Panc1 (cell line): Measurements from ENCODE around the gene PPP2R1B. TPM values are rescaled to one million over a fixed set of nuclear protein-coding genes. Genes with fewer than 3 reads are reported as not detected.

ENCODE experiments used
- ATAC-seq: fragments of 200-7000 bp; cut with Tn5 transposase; 2 replicates; pipeline ENCODE4 v1.9.1; 2020; ENCODE audit warnings: mild to moderate bottlenecking, moderate library complexity
- BruUV-seq: library from RNA; stranded (reverse); fragments of 400-500 nt; replicated peaks from 2 replicates; lab custom pipeline; 2021; lab: Mats Ljungman, UMichigan
- CTCF ChIA-PET: fragments of 300-600 bp; sonication (Branson Sonifier 250); formaldehyde crosslinking; loops from one replicate; lab custom pipeline; 2022; ENCODE audit warnings: antibody characterized with exemption; lab: Charles Lee
- POLR2A ChIA-PET: fragments of 300-600 bp; sonication (Branson Sonifier 250); formaldehyde crosslinking; loops from one replicate; lab custom pipeline; 2022; ENCODE audit warnings: antibody characterized with exemption; lab: Charles Lee
- DNase-seq: peaks from one replicate; pipeline ENCODE4 v3.0.0-alpha.2; 2010; ENCODE audit warnings: low read depth, low spot score
- H3K27ac ChIP-seq: 2 replicates; pipeline ENCODE4 v1.5.1; 2011; ENCODE audit warnings: mild to moderate bottlenecking, low read length, inconsistent platforms
- H3K27me3 ChIP-seq: fragments of 200-500 bp; sonication (Bioruptor generic); 2 replicates; pipeline ENCODE4 v1.6.0; 2014; ENCODE audit warnings: low read length, inconsistent platforms; ENCODE audit not compliant: control insufficient read depth, insufficient read depth
- H3K36me3 ChIP-seq: fragments of 200-500 bp; sonication (Bioruptor generic); 2 replicates; pipeline ENCODE4 v1.5.1; 2014; ENCODE audit warnings: inconsistent platforms, mild to moderate bottlenecking, low read length, moderate library complexity; ENCODE audit not compliant: control insufficient read depth, insufficient read depth
- H3K4me1 ChIP-seq: 2 replicates; pipeline ENCODE4 v1.5.1; 2011; ENCODE audit warnings: inconsistent platforms, mild to moderate bottlenecking, low read length, moderate library complexity; ENCODE audit not compliant: control insufficient read depth, insufficient read depth
- H3K4me3 ChIP-seq, 2 experiments: 2 replicates each; pipeline ENCODE4 v1.5.1; 2011 to 2012; ENCODE audit warnings: low read depth in 2 of 2, low read length in 2 of 2, mild to moderate bottlenecking in 2 of 2, inconsistent platforms in 1 of 2, moderate library complexity in 1 of 2
- H3K9me3 ChIP-seq: fragments of 200-500 bp; sonication (Bioruptor generic); 2 replicates; pipeline ENCODE4 v1.5.1; 2014; ENCODE audit warnings: low read depth, mild to moderate bottlenecking, inconsistent platforms, low read length, moderate library complexity; ENCODE audit not compliant: control insufficient read depth, insufficient read depth
- CTCF ChIP-seq: fragments of 450-650 bp; IDR thresholded peaks from 2 replicates; pipeline ENCODE4 v1.5.1; 2017; ENCODE audit warnings: mild to moderate bottlenecking
- POLR2AphosphoS5 ChIP-seq: IDR thresholded peaks from 2 replicates; pipeline ENCODE4 v1.6.1; 2012; ENCODE audit warnings: mild to moderate bottlenecking, low read depth, low read length, moderate library complexity
- REST ChIP-seq, 2 experiments: IDR thresholded peaks; 2 replicates each; pipeline ENCODE4 v1.6.1; 2011 to 2012; ENCODE audit warnings: low read depth in 2 of 2, control low read depth in 1 of 2, low read length in 1 of 2, mild to moderate bottlenecking in 1 of 2, moderate library complexity in 1 of 2; ENCODE audit not compliant: insufficient read depth in 1 of 2
- SIN3A ChIP-seq: IDR thresholded peaks from 2 replicates; pipeline ENCODE4 v1.6.1; 2012; ENCODE audit warnings: low read depth, mild to moderate bottlenecking, low read length, moderate library complexity, borderline replicate concordance; ENCODE audit not compliant: insufficient read depth
- TCF7L2 ChIP-seq: IDR thresholded peaks from 2 replicates; pipeline ENCODE4 v1.6.1; 2011; ENCODE audit warnings: mild to moderate bottlenecking, low read depth, low read length, inconsistent platforms
- in situ Hi-C: cut with HindIII; loops from 2 replicates; pipeline ENCODE4 v1.10.0; 2016; ENCODE audit warnings: low sequenced_read_pairs, low pct_unique_long_range_greater_than_20kb
- intact Hi-C: fragments of 100-400 bp; cut with micrococcal nuclease; formaldehyde crosslinking; loops from one replicate; pipeline ENCODE4 v1.10.0; 2022; ENCODE audit not compliant: unreplicated experiment
- total RNA-seq: library from RNA; stranded (reverse); gene quantifications from one replicate; pipeline ENCODE4 v1.2.1, GENCODE V29; 2021; ENCODE audit not compliant: unreplicated experiment

The PPP2R1B gene
- total RNA-seq, 1 experiment from 2014 or later: 57.7 TPM

- peaks cover 3% of the 10 kb centered on the region for H3K36me3 ChIP-seq
- in situ Hi-C loops: no loop called here
- no peak overlapping the region for H3K4me3 ChIP-seq
- H3K27ac ChIP-seq: no peak overlapping the region
- H3K9me3 ChIP-seq: no peaks in the 10 kb centered on the region
- H3K27me3 ChIP-seq: no peaks in the 10 kb centered on the region
- ChIA-PET POLR2A (interaction anchor here (0.8 kb wide), 1 partner anchor 11 kb away, joined by 4 read pairs; no protein-coding TSS in a partner anchor), CTCF (no interaction called here)
- intact Hi-C loops: no loop called here
- TF ChIP-seq POLR2AphosphoS5 (no peak), SIN3A (no peak), TCF7L2 (no peak), REST (IDR thresholded peaks at IDR 0.05; ENCODE audit: insufficient read depth in 1 of 2, low read depth in 2 of 2, low read length in 1 of 2) (no peak), CTCF (no peak)
- H3K4me1 ChIP-seq: peaks cover 11% of the 10 kb centered on the region
- BruUV-seq: no TSS peak
- DNase-seq (no peak), ATAC-seq (no peak)
Observed at GRCh38 chr11:111715142-111715816, 50.9 kb downstream of the PPP2R1B start.

- no peak for ATAC-seq
- intact Hi-C loops: no loop called here
- no peak for DNase-seq
- Histone ChIP-seq H3K4me1 (peaks cover 11% of the 10 kb centered on the region), H3K4me3 (no peak overlapping the region), H3K36me3 (no peaks in the 10 kb centered on the region; the same call in 1 of the 2 replicates), H3K27ac (no peak overlapping the region), H3K9me3 (no peaks in the 10 kb centered on the region), H3K27me3 (no peaks in the 10 kb centered on the region)
- in situ Hi-C loops: no loop called here
- TF ChIP-seq POLR2AphosphoS5 (no peak), CTCF (no peak), SIN3A (no peak), TCF7L2 (no peak), REST (IDR thresholded peaks at IDR 0.05; ENCODE audit: insufficient read depth in 1 of 2, low read depth in 2 of 2, low read length in 1 of 2) (no peak)
- CTCF ChIA-PET: no interaction called here
- POLR2A ChIA-PET: no interaction called here
- BruUV-seq: no TSS peak
Observed at GRCh38 chr11:111714522-111714921, 51.7 kb downstream of the PPP2R1B start.
